Keratinocyte (primary cell): ENCODE measurements around the gene AMBP. TPM values are rescaled to one million over a fixed set of nuclear protein-coding genes. Genes with fewer than 3 reads are reported as not detected.

Experiments used
- DNase-seq: peaks from one replicate; pipeline ENCODE4 v3.0.0-alpha.2; 2011; ENCODE audit warnings: low read depth, missing footprints, low spot score
- FAIRE-seq: peaks from 2 replicates; lab custom pipeline; 2011; peaks lifted over from hg19 to GRCh38; lab: Jason Lieb, UNC
- H2AFZ ChIP-seq: 2 replicates; pipeline ENCODE4 v1.6.0; 2012; ENCODE audit warnings: low read length, control low read depth, inconsistent platforms; ENCODE audit not compliant: control insufficient read depth
- H3K27ac ChIP-seq: 2 replicates; pipeline ENCODE4 v1.5.1; 2011; ENCODE audit warnings: low read length; ENCODE audit not compliant: control insufficient read depth, insufficient read depth
- H3K27me3 ChIP-seq: 3 replicates; pipeline ENCODE4 v1.6.0; 2011; ENCODE audit warnings: low read length; ENCODE audit not compliant: control insufficient read depth, insufficient read depth; ENCODE audit errors: extremely low read depth
- H3K36me3 ChIP-seq, 2 experiments: 2 replicates in 1 of 2; 3 replicates in 1 of 2; pipeline ENCODE4 v1.5.1; 2011; ENCODE audit warnings: low read length in 2 of 2, mild to moderate bottlenecking in 1 of 2; ENCODE audit not compliant: control insufficient read depth in 2 of 2, insufficient read depth in 2 of 2; ENCODE audit errors: extremely low read depth in 1 of 2
- H3K4me1 ChIP-seq: 3 replicates; pipeline ENCODE4 v1.5.1; 2011; ENCODE audit warnings: low read length; ENCODE audit not compliant: control insufficient read depth, insufficient read depth; ENCODE audit errors: extremely low read depth
- H3K4me2 ChIP-seq: 3 replicates; pipeline ENCODE4 v1.6.0; 2011; ENCODE audit warnings: low read depth, low read length; ENCODE audit not compliant: control insufficient read depth, insufficient read depth; ENCODE audit errors: extremely low read depth
- H3K4me3 ChIP-seq, 3 experiments: fragments of 200-600 bp in 1 of 3; sonication (generic) in 1 of 3; 2 replicates in 2 of 3; 3 replicates in 1 of 3; pipeline ENCODE4 v1.5.1; 2011 to 2016; ENCODE audit warnings: low read length in 3 of 3, mild to moderate bottlenecking in 3 of 3, control low read depth in 2 of 3, inconsistent platforms in 1 of 3, low read depth in 1 of 3, mixed read lengths in 1 of 3, mixed run types in 1 of 3, moderate library complexity in 1 of 3; ENCODE audit not compliant: control insufficient read depth in 2 of 3, insufficient read depth in 2 of 3; ENCODE audit errors: extremely low read depth in 1 of 3
- H3K79me2 ChIP-seq: 2 replicates; pipeline ENCODE4 v1.6.0; 2012; ENCODE audit warnings: low read length; ENCODE audit not compliant: control insufficient read depth, insufficient read depth
- H3K9ac ChIP-seq: 3 replicates; pipeline ENCODE4 v1.6.0; 2011; ENCODE audit warnings: low read length; ENCODE audit not compliant: control insufficient read depth, insufficient read depth; ENCODE audit errors: extremely low read depth
- H3K9me1 ChIP-seq: 3 replicates; pipeline ENCODE4 v1.6.0; 2011; ENCODE audit warnings: low read length; ENCODE audit not compliant: control insufficient read depth, insufficient read depth; ENCODE audit errors: extremely low read depth
- H3K9me3 ChIP-seq: 2 replicates; pipeline ENCODE4 v1.5.1; 2012; ENCODE audit warnings: low read depth, low read length; ENCODE audit not compliant: control insufficient read depth
- H4K20me1 ChIP-seq: 3 replicates; pipeline ENCODE4 v1.6.0; 2011; ENCODE audit warnings: low read length; ENCODE audit not compliant: control insufficient read depth, insufficient read depth; ENCODE audit errors: extremely low read depth
- CTCF ChIP-seq, 3 experiments: IDR thresholded peaks in 1 of 3; conservative IDR thresholded peaks in 1 of 3; optimal IDR thresholded peaks in 1 of 3; 2 replicates in 2 of 3; 3 replicates in 1 of 3; pipeline versions ENCODE3 to v1.5.1; 2011; ENCODE audit warnings: low read length in 3 of 3, mild to moderate bottlenecking in 3 of 3, moderate library complexity in 2 of 3, control low read depth in 1 of 3, inconsistent platforms in 1 of 3; ENCODE audit not compliant: insufficient read depth in 2 of 3; ENCODE audit errors: extremely low read depth in 1 of 3
- EZH2 ChIP-seq: IDR thresholded peaks from one replicate; pipeline ENCODE4 v1.6.1; 2012; ENCODE audit warnings: inconsistent platforms, mild to moderate bottlenecking, low read length, moderate library complexity
- dilution Hi-C: fragments of 300-500 bp; cut with MboI; formaldehyde crosslinking; loops from one replicate; pipeline ENCODE4 v1.7.0; 2020; ENCODE audit warnings: low sequenced_read_pairs; ENCODE audit not compliant: extremely low pct_ligation_motif_present
- polyA plus RNA-seq, 5 experiments: library from polyadenylated mRNA; depleted of rRNA in 3 of 5; stranded (reverse) in 3 of 5; stranded (forward) in 1 of 5; unstranded in 1 of 5; fragments of >200 nt; gene quantifications; 1 replicate in 1 of 5; 2 replicates in 3 of 5; 3 replicates in 1 of 5; pipeline versions ENCODE4 v1.2.1 to v1.2.3, GENCODE V29; 2011 to 2012; ENCODE audit warnings: missing spikeins in 2 of 5, low read depth in 1 of 5, low replicate concordance in 1 of 5

The AMBP gene
- polyA plus RNA-seq, 1 donor (not counting 4 experiments of a cell fraction or from before 2014, with no cell fraction given): not detected

- Histone ChIP-seq H3K27ac (no peak overlapping the region), H3K4me3 (no peak overlapping the region), H2AFZ (no peak overlapping the region), H4K20me1 (no peaks in the 10 kb centered on the region), H3K9me1 (no peaks in the 10 kb centered on the region), H3K27me3 (peaks cover 4% of the 10 kb centered on the region), H3K4me2 (no peak overlapping the region), H3K36me3 (no peaks in the 10 kb centered on the region), H3K9ac (no peak overlapping the region), H3K4me1 (peaks cover 9% of the 10 kb centered on the region), H3K79me2 (no peaks in the 10 kb centered on the region), H3K9me3 (no peaks in the 10 kb centered on the region)
- dilution Hi-C loops: no loop called here
- peak; percentile 72 for FAIRE-seq
- TF ChIP-seq EZH2 (no peak), CTCF (optimal IDR thresholded peaks at IDR 0.05 in 1 of 3, IDR thresholded peaks at IDR 0.05 in 1 of 3, conservative IDR thresholded peaks at IDR 0.05 in 1 of 3; ENCODE audit: extremely low read depth in 1 of 3, insufficient read depth in 2 of 3, low read length in 3 of 3) (no peak)
- peak; percentile 40 for DNase-seq
Measured at GRCh38 chr9:114112778-114113584, 34.9 kb upstream of the AMBP start.

GRCh38 chr9:114112325-114112724 is 34.2 kb upstream of the AMBP start:
- Histone ChIP-seq H3K79me2 (no peaks in the 10 kb centered on the region), H3K36me3 (no peaks in the 10 kb centered on the region), H3K4me3 (no peak overlapping the region), H3K9me1 (no peaks in the 10 kb centered on the region), H2AFZ (no peak overlapping the region), H3K4me2 (no peak overlapping the region), H3K9ac (no peak overlapping the region), H3K4me1 (peaks cover 9% of the 10 kb centered on the region), H3K27ac (no peak overlapping the region), H3K27me3 (peaks cover 4% of the 10 kb centered on the region), H4K20me1 (no peaks in the 10 kb centered on the region), H3K9me3 (no peaks in the 10 kb centered on the region)
- DNase-seq (no peak), FAIRE-seq (no peak)
- dilution Hi-C loops: no loop called here
- no peak for TF ChIP-seq EZH2
- TF ChIP-seq CTCF (optimal IDR thresholded peaks at IDR 0.05 in 1 of 3, IDR thresholded peaks at IDR 0.05 in 1 of 3, conservative IDR thresholded peaks at IDR 0.05 in 1 of 3; ENCODE audit: extremely low read depth in 1 of 3, insufficient read depth in 2 of 3, low read length in 3 of 3): no peak
